H9 (cell line): ENCODE measurements around the gene SLC7A9. TPM values are rescaled to one million over a fixed set of nuclear protein-coding genes. Genes with fewer than 3 reads are reported as not detected.

Source experiments
- DNase-seq: peaks from one replicate; pipeline ENCODE4 v3.0.0-alpha.2; 2017
- H2AFZ ChIP-seq: one replicate; pipeline ENCODE4 v1.6.1; 2013; ENCODE audit warnings: mild to moderate bottlenecking, low read length, control low read depth, moderate library complexity
- H2AK5ac ChIP-seq: 2 replicates; pipeline ENCODE4 v1.6.1; 2013; ENCODE audit warnings: low read length, control low read depth, mixed read lengths; ENCODE audit not compliant: insufficient read length
- H2BK120ac ChIP-seq: one replicate; pipeline ENCODE4 v1.6.1; 2013; ENCODE audit warnings: low read depth, mild to moderate bottlenecking, low read length, control low read depth, inconsistent platforms; ENCODE audit not compliant: poor library complexity, severe bottlenecking
- H2BK12ac ChIP-seq: 2 replicates; pipeline ENCODE4 v1.6.1; 2013; ENCODE audit warnings: low read length, control low read depth, mixed read lengths, low read depth; ENCODE audit not compliant: insufficient read length
- H2BK15ac ChIP-seq: 2 replicates; pipeline ENCODE4 v1.6.1; 2013; ENCODE audit warnings: low read depth, low read length, control low read depth
- H2BK20ac ChIP-seq: one replicate; pipeline ENCODE4 v1.6.1; 2013; ENCODE audit warnings: low read depth, mild to moderate bottlenecking, low read length, control low read depth, inconsistent platforms; ENCODE audit not compliant: poor library complexity, severe bottlenecking
- H2BK5ac ChIP-seq: 2 replicates; pipeline ENCODE4 v1.6.1; 2013; ENCODE audit warnings: low read length, control low read depth, mixed read lengths; ENCODE audit not compliant: insufficient read length
- H3K14ac ChIP-seq: 2 replicates; pipeline ENCODE4 v1.6.1; 2013; ENCODE audit warnings: low read length, control low read depth; ENCODE audit not compliant: insufficient read depth
- H3K18ac ChIP-seq: 2 replicates; pipeline ENCODE4 v1.6.1; 2013; ENCODE audit warnings: low read depth, mild to moderate bottlenecking, mixed read lengths, low read length, control low read depth; ENCODE audit not compliant: insufficient read length
- H3K23ac ChIP-seq: 2 replicates; pipeline ENCODE4 v1.6.1; 2013; ENCODE audit warnings: low read length, control low read depth, mixed read lengths, low read depth; ENCODE audit not compliant: insufficient read length
- H3K23me2 ChIP-seq: 2 replicates; pipeline ENCODE4 v1.6.1; 2013; ENCODE audit warnings: low read depth, mild to moderate bottlenecking, mixed read lengths, low read length, control low read depth; ENCODE audit not compliant: insufficient read length, poor library complexity, severe bottlenecking
- H3K27ac ChIP-seq: 2 replicates; pipeline ENCODE4 v1.5.1; 2013; ENCODE audit warnings: low read length, control low read depth, mixed read lengths, low read depth; ENCODE audit not compliant: insufficient read length
- H3K27me3 ChIP-seq: 2 replicates; pipeline ENCODE4 v1.6.1; 2013; ENCODE audit warnings: low read length, control low read depth, inconsistent platforms; ENCODE audit not compliant: insufficient read depth
- H3K4ac ChIP-seq: 2 replicates; pipeline ENCODE4 v1.6.1; 2013; ENCODE audit warnings: low read depth, mild to moderate bottlenecking, control low read depth, inconsistent platforms, low read length, moderate library complexity
- H3K4me1 ChIP-seq: 2 replicates; pipeline ENCODE4 v1.6.1; 2013; ENCODE audit warnings: low read length, control low read depth, inconsistent platforms; ENCODE audit not compliant: insufficient read depth
- H3K4me2 ChIP-seq: 2 replicates; pipeline ENCODE4 v1.6.1; 2013; ENCODE audit warnings: low read length, control low read depth, mixed read lengths; ENCODE audit not compliant: insufficient read length, insufficient read depth
- H3K56ac ChIP-seq: 2 replicates; pipeline ENCODE4 v1.6.1; 2013; ENCODE audit warnings: low read depth, mild to moderate bottlenecking, mixed read lengths, low read length, control low read depth; ENCODE audit not compliant: insufficient read length
- H3K79me1 ChIP-seq: 2 replicates; pipeline ENCODE4 v1.6.1; 2013; ENCODE audit warnings: low read depth, mild to moderate bottlenecking, moderate library complexity, low read length, control low read depth, inconsistent platforms; ENCODE audit not compliant: insufficient read depth, poor library complexity, severe bottlenecking
- H3K79me2 ChIP-seq: 2 replicates; pipeline ENCODE4 v1.6.1; 2013; ENCODE audit warnings: low read length, control low read depth, inconsistent platforms; ENCODE audit not compliant: insufficient read depth
- H3K9ac ChIP-seq: 2 replicates; pipeline ENCODE4 v1.6.1; 2013; ENCODE audit warnings: low read length, control low read depth, mixed read lengths; ENCODE audit not compliant: insufficient read length; ENCODE audit errors: extremely low read depth
- H3K9me3 ChIP-seq: one replicate; pipeline ENCODE4 v1.6.1; 2013; ENCODE audit warnings: low read depth, low read length, inconsistent platforms; ENCODE audit not compliant: control insufficient read depth
- H3T11ph ChIP-seq: one replicate; pipeline ENCODE4 v1.6.1; 2013; ENCODE audit warnings: mild to moderate bottlenecking, low read length, control low read depth, inconsistent platforms
- H4K20me1 ChIP-seq: one replicate; pipeline ENCODE4 v1.6.1; 2013; ENCODE audit not compliant: control insufficient read depth, insufficient read length, insufficient read depth
- H4K5ac ChIP-seq: 2 replicates; pipeline ENCODE4 v1.6.1; 2013; ENCODE audit warnings: low read depth, mild to moderate bottlenecking, mixed read lengths, low read length, control low read depth; ENCODE audit not compliant: insufficient read length
- H4K8ac ChIP-seq: replicated peaks from 2 replicates; pipeline ENCODE4 v1.6.1; 2013; ENCODE audit warnings: low read length, control low read depth, mixed read lengths, low read depth; ENCODE audit not compliant: insufficient read length
- H4K91ac ChIP-seq: 2 replicates; pipeline ENCODE4 v1.6.1; 2013; ENCODE audit warnings: low read depth, mild to moderate bottlenecking, moderate library complexity, mixed read lengths, low read length, control low read depth; ENCODE audit not compliant: insufficient read length
- H3K27ac Mint-ChIP-seq, 3 experiments: 2 replicates in 2 of 3; 3 replicates in 1 of 3; pipeline ENCODE4 v1.8.0; 2020 to 2021; ENCODE audit warnings: mixed read lengths in 3 of 3, mild to moderate bottlenecking in 1 of 3, moderate library complexity in 1 of 3
- H3K27me3 Mint-ChIP-seq: 2 replicates; pipeline ENCODE4 v1.8.0; 2021; ENCODE audit warnings: low read depth, mild to moderate bottlenecking, moderate library complexity, mixed read lengths
- H3K36me3 Mint-ChIP-seq, 3 experiments: 2 replicates in 2 of 3; 3 replicates in 1 of 3; pipeline ENCODE4 v1.8.0; 2020 to 2021; ENCODE audit warnings: low read depth in 3 of 3, mixed read lengths in 3 of 3; ENCODE audit not compliant: insufficient read depth in 1 of 3
- H3K4me1 Mint-ChIP-seq, 2 experiments: 2 replicates each; pipeline ENCODE4 v1.8.0; 2020; ENCODE audit warnings: mixed read lengths in 2 of 2
- H3K4me3 Mint-ChIP-seq, 2 experiments: 2 replicates in 1 of 2; 3 replicates in 1 of 2; pipeline ENCODE4 v1.8.0; 2020 to 2021; ENCODE audit warnings: mild to moderate bottlenecking in 2 of 2, mixed read lengths in 2 of 2, moderate library complexity in 1 of 2
- H3K9me3 Mint-ChIP-seq, 2 experiments: 2 replicates in 1 of 2; 3 replicates in 1 of 2; pipeline ENCODE4 v1.8.0; 2020; ENCODE audit warnings: mild to moderate bottlenecking in 2 of 2, mixed read lengths in 2 of 2, moderate library complexity in 1 of 2
- WGBS: extraction: QIAGEN DNeasy Blood & Tissue Kit; methylation state at CpG from one replicate; pipeline ENCODE4 v1.1.7; 2013; ENCODE audit warnings: missing lambda C conversion rate, low lambda C conversion rate, mixed read lengths; ENCODE audit not compliant: insufficient read length; ENCODE audit errors: extremely low coverage; 5-methylcytosine and 5-hydroxymethylcytosine counted together
- total RNA-seq: library from RNA; stranded (reverse); gene quantifications from 2 replicates; pipeline ENCODE4 v1.2.1, GENCODE V29; 2021
- TF ChIP-seq, protein P1 (sequence below): fragments of 200-600 bp; sonication (generic); conservative IDR thresholded peaks from 3 replicates; pipeline ENCODE4 v1.8.0; 2021; ENCODE audit warnings: antibody characterized with exemption, mild to moderate bottlenecking

Gene SLC7A9
- total RNA-seq, 1 experiment from 2014 or later = not detected

DNA sequence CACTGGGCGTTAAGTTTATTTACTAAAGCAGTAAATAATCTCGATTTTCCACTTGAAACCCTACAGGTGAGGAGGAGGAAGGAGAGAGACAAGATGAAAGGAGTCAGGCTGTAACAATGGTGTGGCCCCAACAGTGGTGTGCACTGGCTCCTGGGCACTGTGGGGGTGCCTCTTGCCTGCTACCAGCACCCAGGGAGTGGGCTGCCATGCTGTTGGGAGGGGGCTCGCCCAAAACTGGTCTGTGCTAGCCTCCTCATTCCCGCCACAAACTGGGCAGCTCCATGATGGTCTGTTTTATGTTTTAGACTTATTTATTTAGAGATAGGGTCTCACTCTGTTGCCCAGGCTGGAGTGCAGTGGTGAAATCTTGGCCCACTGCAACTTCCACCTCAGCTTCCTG, 49.8 kb upstream of the SLC7A9 start:
- Histone ChIP-seq H3T11ph (no peak overlapping the region), H3K56ac (no peak overlapping the region), H3K27ac (no peak overlapping the region), H4K91ac (no peak overlapping the region), H3K14ac (no peak overlapping the region), H3K79me1 (no peaks in the 10 kb centered on the region), H3K9me3 (no peaks in the 10 kb centered on the region), H4K5ac (no peak overlapping the region), H2AFZ (no peak overlapping the region), H2AK5ac (no peak overlapping the region), H3K23me2 (no peaks in the 10 kb centered on the region), H3K4me1 (peaks cover 6% of the 10 kb centered on the region; the same call in 1 of the 2 replicates), H3K4ac (no peak overlapping the region), H3K27me3 (no peaks in the 10 kb centered on the region), H3K23ac (no peak overlapping the region), H3K4me2 (no peak overlapping the region), H4K8ac (no peak overlapping the region), H4K20me1 (no peaks in the 10 kb centered on the region), H2BK12ac (no peak overlapping the region), H2BK20ac (no peak overlapping the region), H3K9ac (no peak overlapping the region), H2BK120ac (no peak overlapping the region), H2BK15ac (no peak overlapping the region), H2BK5ac (no peak overlapping the region), H3K79me2 (no peaks in the 10 kb centered on the region), H3K18ac (no peak overlapping the region)
- Mint-ChIP-seq H3K4me3 (no peak overlapping the region), H3K9me3 (no peaks in the 10 kb centered on the region), H3K27ac (peak overlapping the region; percentile 2 to 73 (median 29); a peak in 3 of 7 replicates), H3K27me3 (no peaks in the 10 kb centered on the region), H3K36me3 (peaks cover 1 to 25% (median 13%) of the 10 kb centered on the region in 3 experiments; a peak in 5 of 7 replicates), H3K4me1 (peaks cover 17 to 20% of the 10 kb centered on the region in 2 experiments)
- no peak for DNase-seq
- TF ChIP-seq, protein P1, sequence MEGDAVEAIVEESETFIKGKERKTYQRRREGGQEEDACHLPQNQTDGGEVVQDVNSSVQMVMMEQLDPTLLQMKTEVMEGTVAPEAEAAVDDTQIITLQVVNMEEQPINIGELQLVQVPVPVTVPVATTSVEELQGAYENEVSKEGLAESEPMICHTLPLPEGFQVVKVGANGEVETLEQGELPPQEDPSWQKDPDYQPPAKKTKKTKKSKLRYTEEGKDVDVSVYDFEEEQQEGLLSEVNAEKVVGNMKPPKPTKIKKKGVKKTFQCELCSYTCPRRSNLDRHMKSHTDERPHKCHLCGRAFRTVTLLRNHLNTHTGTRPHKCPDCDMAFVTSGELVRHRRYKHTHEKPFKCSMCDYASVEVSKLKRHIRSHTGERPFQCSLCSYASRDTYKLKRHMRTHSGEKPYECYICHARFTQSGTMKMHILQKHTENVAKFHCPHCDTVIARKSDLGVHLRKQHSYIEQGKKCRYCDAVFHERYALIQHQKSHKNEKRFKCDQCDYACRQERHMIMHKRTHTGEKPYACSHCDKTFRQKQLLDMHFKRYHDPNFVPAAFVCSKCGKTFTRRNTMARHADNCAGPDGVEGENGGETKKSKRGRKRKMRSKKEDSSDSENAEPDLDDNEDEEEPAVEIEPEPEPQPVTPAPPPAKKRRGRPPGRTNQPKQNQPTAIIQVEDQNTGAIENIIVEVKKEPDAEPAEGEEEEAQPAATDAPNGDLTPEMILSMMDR = no peak
- WGBS = no CpG with 5 or more reads among the region's 4 CpGs
